Measurements from ENCODE around the gene TAF11L8.
"Not testable (repeated sequence)": the region's sequence is repeated elsewhere in the genome, so short reads cannot be mapped to it uniquely, and the experiment has no call there.

Gene TAF11L8

GRCh38 chr5:17590860-17591259 lies at the start of gene TAF11L8:
TSS of gene TAF11L8 (minus strand) at chr5:17590960.
- not testable (repeated sequence) for DNase-seq (ENCODE audit: low read depth in 1 of 2, low spot score in 1 of 2)

GRCh38 chr5:17634160-17634559 lies 43.4 kb upstream of the TAF11L8 start, which contains the start of gene TAF11L14:
TSS of gene TAF11L14 (plus strand) at chr5:17634460.
- DNase-seq (ENCODE audit: low read depth in 1 of 2, low spot score in 1 of 2) = no peak

- DNase-seq (ENCODE audit: low read depth in 1 of 2, low spot score in 1 of 2) = not testable (repeated sequence)
Measured at GRCh38 chr5:17631788-17632187, 41.0 kb upstream of the TAF11L8 start, which contains the start of gene TAF11L13. TSS of gene TAF11L13 (plus strand) at chr5:17632088.

GRCh38 chr5:17625686-17626085 lies 34.9 kb upstream of the TAF11L8 start:
- no peak for DNase-seq (ENCODE audit: low read depth in 1 of 2, low spot score in 1 of 2)

GRCh38 chr5:17620627-17621026 lies 29.9 kb upstream of the TAF11L8 start:
- no peak for DNase-seq (ENCODE audit: low read depth in 1 of 2, low spot score in 1 of 2)

GRCh38 chr5:17619354-17619753 lies 28.6 kb upstream of the TAF11L8 start:
- DNase-seq (ENCODE audit: low read depth in 1 of 2, low spot score in 1 of 2) = no peak

- DNase-seq (ENCODE audit: low read depth in 1 of 2, low spot score in 1 of 2) = no peak
Measured at GRCh38 chr5:17614872-17615605, 24.3 kb upstream of the TAF11L8 start.

GRCh38 chr5:17610092-17610491 lies 19.3 kb upstream of the TAF11L8 start, which contains the start of gene TAF11L12:
TSS of gene TAF11L12 (plus strand) at chr5:17610392.
- DNase-seq (ENCODE audit: low read depth in 1 of 2, low spot score in 1 of 2) = not testable (repeated sequence)

- not testable (repeated sequence) for DNase-seq (ENCODE audit: low read depth in 1 of 2, low spot score in 1 of 2)
Measured at GRCh38 chr5:17607461-17607860, 16.7 kb upstream of the TAF11L8 start.

- no peak for DNase-seq (ENCODE audit: low read depth in 1 of 2, low spot score in 1 of 2)
Measured at GRCh38 chr5:17604951-17605350, 14.2 kb upstream of the TAF11L8 start.

GRCh38 chr5:17603880-17604279 lies 13.1 kb upstream of the TAF11L8 start, which contains the start of gene TAF11L11:
TSS of gene TAF11L11 (plus strand) at chr5:17604183.
- DNase-seq (ENCODE audit: low read depth in 1 of 2, low spot score in 1 of 2) = not testable (repeated sequence)

GRCh38 chr5:17597728-17598127 lies 7.0 kb upstream of the TAF11L8 start, which contains the start of gene TAF11L10:
TSS of gene TAF11L10 (minus strand) at chr5:17597828.
- not testable (repeated sequence) for DNase-seq (ENCODE audit: low read depth in 1 of 2, low spot score in 1 of 2)

- not testable (repeated sequence) for DNase-seq (ENCODE audit: low read depth in 1 of 2, low spot score in 1 of 2)
Measured at GRCh38 chr5:17594255-17594654, 3.5 kb upstream of the TAF11L8 start, which contains the start of gene TAF11L9. TSS of gene TAF11L9 (minus strand) at chr5:17594394.

- not testable (repeated sequence) for DNase-seq (ENCODE audit: low read depth in 1 of 2, low spot score in 1 of 2)
Measured at GRCh38 chr5:17585658-17586057, 5.1 kb downstream of the TAF11L8 start, which contains the start of gene TAF11L7. TSS of gene TAF11L7 (minus strand) at chr5:17585758.
